Stimulated activated CD4-positive, alpha-beta T cell treated with anti-CD3 and anti-CD28 coated beads, Interleukin-4, amount 100 ng/mL, for 24 hours (primary cell): ENCODE results near the gene ZCCHC24.

Source experiments
- DNase-seq: peaks from one replicate; pipeline ENCODE4 v3.0.0-alpha.2; 2020

ZCCHC24 gene

DNA sequence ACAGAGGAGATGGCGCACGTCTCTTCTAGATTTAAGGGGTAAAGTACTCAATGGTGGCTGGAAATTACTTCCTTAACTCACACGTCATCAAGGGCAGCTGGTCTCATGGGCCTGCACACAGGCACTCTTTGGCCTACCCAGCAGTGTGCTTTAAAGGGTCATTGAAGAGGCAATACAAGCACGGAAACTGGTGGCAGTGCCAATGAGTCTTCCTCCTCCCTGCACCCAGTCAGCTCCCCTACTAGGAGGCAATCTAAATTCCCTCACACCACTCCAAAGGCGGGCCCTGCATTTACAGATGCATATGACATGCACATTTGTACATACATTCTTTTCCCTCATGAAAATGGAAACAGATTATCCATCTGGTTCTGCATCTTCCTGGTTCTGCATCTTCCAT is 50.8 kb downstream of the ZCCHC24 start:
- DNase-seq = no peak

GRCh38 chr10:79393924-79394610 is 51.4 kb downstream of the ZCCHC24 start:
- no peak for DNase-seq

DNA sequence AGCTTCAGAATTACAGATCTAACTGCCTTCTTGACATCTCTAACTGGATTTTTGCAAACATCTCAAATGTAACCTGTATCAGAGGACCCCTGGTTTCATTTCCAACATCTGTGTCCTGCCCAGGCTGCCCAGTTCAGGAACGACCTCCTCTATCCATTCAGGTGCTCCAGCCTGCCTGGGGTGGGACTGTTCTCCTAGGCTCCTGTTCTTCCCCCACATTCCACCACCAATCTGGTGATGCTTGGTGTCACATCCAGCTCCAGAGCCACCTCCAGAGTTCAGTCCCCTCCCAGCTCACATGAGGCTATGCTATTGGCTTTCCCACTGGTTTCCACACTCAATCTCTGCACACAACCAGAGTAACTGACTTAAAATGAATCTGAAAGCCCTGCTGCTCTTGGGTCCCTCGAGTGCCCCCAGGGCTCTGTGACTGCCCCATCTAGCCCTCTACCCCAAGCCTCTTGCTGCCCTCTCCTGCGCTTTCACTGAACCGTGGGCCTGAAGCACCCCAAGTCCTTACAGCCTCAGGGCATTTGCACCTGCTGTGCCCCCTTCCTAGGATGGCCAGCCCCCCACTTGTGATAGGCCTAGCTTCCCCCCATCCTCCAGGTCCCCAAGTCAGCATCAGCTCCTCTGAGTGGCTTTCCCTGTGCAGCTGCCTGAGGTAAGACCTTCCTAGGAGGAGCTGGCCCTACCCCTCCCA is 52.1 kb downstream of the ZCCHC24 start:
- DNase-seq = no peak

DNA sequence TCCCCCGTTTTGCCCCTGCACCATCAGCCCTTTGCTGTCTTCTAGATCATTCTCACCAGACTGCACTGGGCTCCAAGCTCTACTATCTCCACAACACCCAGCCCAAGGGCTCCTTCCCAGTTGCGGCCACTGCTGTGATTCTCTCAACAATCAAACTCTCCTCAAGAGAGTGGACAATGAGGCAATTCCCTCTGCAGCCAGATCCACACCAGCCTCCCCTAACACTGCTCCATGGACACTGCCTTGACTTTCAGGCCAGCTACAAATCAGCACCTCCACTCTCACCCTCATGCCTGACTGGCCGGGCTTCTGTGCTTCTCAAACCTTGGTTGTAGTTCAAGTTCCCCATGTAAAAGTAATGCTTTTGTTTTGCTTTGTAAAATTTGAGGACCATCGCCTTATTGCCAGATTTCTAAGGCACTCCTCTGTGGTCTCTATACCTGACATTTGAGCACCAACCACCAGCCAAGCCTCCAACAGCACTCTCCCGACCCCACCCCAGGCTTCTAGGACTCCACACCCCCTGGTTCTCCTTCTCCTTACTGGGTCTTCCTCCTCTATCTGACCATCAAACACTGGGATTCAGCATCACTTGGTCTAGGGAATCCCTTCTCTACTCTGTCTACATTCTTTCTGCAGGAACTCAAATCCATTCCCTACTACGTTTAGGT is 52.8 kb downstream of the ZCCHC24 start:
- DNase-seq = no peak

GRCh38 chr10:79392020-79392398 is 53.4 kb downstream of the ZCCHC24 start:
- no peak for DNase-seq

DNA sequence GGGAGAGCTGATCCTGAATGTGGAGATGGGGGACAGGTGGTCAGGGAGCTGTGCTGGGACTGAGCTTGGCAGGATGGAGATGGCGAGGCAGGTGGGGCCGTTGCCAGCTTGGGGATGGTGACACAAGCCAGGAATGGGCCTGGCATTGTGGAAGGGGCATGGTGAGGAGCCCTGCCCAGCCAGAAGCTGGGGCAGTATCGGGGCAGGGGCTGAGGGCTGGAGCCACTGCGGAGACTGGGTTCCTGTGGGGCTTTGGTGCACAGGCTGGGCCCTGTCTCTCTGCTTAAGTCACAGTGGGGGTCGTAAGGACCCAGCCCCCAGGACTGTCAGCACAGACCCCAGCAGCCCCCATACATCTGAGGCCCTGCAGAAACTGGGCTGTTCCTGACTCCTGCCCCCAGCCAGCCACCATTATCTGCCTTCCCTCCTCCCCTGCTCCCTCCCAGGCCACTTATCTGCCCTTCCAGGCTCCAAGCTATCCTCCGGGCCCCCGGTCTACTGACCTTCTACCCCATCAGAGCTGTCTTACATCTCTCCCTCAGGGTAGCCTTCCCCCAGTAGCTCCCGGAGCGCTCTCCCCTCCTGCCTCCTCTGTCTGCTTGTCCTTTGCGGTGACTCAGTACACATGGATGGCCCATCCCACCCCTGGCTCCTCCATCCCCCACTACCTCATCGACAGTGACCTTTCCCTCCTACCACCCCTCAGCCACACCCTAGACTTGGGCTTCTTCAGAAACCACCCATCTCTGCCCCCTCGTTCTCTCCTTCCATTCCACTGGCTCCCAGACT is 54.0 kb downstream of the ZCCHC24 start:
- no peak for DNase-seq

DNA sequence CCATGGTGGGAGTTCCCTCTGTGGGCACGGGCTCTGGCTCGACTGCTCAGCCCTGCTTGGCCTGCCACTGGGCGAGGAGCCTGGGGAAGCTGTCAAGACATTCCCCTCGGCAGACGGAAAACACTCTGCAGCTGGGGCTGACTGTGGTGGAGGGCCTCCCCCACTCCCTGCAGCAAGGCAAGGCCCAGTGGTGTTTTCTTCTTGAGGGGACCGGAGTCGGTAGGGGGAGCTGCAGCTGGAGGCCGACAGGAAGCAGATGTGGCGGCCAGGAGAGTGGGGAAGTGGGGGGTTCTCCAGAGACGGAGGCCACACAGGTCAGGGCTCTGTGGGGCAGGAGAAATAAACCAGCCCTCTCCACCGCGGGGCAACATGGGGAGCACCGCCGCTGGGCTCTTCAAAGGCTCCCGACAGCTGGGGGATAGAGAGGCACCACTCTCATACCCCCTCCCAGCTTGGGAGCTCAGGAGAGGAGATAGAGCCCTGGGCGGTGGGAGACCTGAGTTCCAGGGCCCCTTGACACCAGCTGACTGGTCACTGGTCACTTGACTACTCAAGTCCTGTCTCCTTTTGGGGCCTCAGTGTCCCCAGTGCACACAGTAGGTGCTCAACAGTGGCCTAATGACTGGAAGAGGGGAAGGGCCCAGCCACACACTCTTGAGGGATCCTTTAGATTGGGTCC is 54.7 kb downstream of the ZCCHC24 start:
- DNase-seq = no peak

GRCh38 chr10:79390057-79390456 is 55.4 kb downstream of the ZCCHC24 start:
- DNase-seq = no peak

DNA sequence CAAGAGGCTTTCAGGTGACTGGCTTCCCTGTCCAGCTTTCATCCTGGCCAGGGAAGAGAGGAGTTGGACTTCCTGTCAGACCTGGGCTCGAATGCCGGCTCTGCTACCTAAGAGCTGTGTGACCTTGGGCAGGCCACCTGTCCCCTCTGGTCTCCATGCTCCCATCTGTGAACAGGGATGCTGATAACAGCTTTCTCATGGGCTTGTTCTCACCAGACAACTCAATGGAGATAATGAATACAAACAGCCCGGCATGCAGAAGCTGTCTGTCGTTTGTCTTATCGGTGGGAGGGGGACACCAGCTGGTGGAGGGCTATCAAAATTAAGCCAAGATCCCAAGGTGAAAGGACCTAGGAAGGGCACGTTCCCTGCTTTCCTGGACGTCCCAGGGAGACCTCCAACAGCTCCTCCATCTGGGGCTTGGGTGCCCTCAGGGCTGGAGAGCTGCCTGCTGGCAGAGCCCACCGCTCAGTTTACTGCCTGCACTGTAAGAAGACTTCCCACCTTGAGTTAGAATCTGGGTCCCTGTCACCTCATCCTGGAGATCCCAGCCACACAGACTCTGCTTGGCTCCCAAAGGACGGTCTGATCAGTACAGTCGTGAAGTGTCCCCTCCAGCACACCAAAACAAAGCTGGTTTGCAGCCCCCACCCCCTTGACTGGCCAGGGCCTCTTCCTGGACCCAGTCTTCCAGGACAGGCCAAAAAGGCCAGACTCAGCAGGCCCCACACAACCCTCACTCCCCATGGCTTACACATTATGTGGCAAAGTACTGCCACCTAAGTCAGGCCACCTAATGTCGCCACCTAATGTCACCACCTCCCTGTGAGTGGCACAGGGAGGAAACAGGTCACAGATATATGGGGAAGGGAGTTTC is 57.2 kb downstream of the ZCCHC24 start:
- no peak for DNase-seq

GRCh38 chr10:79387466-79387973 is 57.9 kb downstream of the ZCCHC24 start:
- no peak for DNase-seq

DNA sequence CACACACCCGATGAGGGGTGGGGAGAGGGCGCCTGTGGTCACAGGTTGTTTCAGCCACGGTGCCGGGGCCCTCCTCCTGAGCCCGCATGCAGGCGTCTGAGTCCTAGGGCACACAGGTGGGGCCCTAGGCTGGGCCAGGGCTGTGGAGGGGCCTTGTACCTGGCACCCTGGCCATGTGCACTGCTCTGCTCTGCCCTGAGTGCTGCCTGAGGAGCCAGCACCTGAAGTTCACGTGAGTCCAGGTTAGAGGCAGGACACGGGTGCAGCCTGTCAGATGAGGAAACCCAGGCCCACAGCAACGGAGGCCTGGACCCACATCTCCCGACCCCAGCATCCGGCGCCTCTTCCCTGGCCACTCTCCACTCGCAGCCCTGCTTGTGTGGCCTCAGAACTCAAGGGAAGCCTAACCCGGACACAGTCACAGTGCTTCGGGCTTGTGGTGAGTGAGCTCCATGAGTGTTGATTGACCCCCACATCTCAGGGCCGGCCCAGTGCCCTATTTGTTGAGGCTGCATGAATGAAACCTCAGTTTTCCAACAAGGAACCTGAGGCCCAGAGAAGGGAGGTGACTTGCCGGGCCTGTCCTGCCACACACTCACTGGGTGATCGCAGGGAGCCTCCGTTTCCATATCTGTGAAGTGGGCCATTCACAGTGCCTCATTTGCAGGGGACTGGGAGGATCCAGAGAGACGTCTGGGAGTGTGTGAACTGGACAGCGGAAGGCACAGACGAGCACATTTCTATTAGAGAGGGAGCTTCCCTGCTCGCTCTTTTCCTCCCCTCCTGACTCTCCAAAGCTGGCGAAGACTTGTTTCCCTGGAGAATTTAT is 58.6 kb downstream of the ZCCHC24 start:
- DNase-seq = no peak

GRCh38 chr10:79385804-79386531 is 59.5 kb downstream of the ZCCHC24 start:
- no peak for DNase-seq

- DNase-seq = no peak
Observed at GRCh38 chr10:79385392-79385795, 60.0 kb downstream of the ZCCHC24 start.

GRCh38 chr10:79384773-79385391 is 60.5 kb downstream of the ZCCHC24 start:
- no peak for DNase-seq

DNA sequence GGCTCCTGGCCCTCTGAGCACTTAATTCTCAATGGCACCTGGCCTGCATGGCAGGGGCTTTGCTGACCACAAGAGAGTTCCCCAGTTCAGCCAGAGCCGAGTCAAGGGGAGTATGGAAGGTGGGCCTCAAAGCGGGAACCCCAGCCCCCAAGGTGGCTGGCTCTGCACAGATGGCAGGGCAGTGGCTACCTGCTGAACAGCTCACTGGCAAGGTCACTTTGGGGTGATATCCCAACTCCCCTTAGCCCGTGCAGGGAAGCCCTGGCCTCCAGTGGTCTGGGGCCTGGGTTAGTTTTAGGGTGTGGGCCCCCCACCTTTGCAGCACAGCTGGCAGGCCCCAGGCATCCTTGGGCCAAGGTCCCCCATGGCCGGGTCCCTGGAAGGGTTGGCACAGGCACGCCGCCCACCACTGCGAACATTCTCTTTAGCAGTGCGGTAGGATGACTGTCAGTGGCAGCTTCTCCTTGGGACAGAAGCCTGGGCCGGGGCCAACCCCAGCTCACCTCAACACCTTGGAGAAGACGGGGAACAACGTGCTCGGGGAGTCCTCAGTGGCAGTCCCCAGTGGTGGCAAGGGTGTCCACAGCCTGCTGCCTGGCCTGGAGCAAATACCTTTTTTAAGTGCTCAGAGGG is 61.3 kb downstream of the ZCCHC24 start:
- DNase-seq = no peak

DNA sequence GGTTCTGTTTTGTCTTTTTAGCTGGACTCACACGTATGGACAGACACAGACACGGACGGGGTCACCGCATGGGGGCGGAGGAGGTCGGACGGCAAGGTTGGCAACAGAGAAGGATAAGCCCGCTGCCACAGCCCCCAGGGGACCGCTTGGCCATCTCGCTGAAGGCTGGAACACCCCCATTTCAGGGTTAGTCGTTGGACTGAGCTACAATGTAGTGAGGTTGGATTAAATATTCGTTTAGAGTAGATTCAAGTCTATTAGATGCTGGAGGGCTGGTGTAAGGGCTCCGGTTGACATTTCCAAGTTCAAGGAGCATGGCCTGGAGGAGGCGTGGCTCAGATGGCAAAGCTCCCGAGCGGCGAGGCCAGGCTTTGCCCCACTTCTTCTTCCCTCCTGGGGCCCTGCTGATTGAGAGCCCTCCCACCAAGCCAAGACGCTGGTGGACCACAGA is 62.9 kb downstream of the ZCCHC24 start:
- no peak for DNase-seq

- no peak for DNase-seq
Observed at GRCh38 chr10:79381804-79382221, 63.6 kb downstream of the ZCCHC24 start.

DNA sequence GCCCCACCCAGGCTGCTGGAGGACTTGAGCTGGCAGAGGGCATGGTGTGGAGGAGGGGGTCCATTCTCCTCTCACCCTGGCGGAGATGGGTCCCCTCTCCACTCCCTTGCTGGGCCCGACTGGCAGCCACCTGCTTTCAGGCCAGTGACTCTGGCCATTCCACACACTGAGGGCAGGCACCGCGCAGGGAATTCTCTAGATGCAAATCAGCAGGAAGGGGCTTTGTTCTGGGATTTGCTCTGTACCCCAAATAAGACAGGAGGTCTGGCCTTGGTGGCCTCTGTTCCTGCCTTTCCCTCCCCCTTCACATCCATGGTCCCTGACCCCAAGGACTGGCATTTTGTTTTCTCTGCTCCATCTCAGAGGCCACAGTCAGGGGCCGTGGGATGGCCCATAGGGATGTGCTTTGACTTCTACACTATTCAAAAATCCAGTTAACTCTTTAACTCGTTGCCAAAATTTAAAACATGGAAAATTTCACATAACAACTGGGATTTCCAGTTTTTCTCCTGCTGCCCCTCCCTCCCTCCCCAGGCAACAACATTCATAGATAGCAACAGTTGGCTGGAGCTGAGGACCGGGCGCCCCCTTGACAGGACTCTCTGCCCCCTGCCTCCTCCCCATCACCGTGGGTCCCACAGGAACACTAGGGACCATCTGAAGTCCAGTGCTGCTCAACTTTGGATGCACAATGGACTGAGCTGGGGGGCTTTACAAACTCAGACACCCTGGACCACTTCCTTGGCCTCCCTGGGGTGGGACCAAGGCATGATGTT is 64.3 kb downstream of the ZCCHC24 start:
- no peak for DNase-seq
